COLO829 (cell line): ENCODE data around the gene ANKRD40CL.
"Not testable (repeated sequence)": the region's sequence is repeated elsewhere in the genome, so short reads cannot be mapped to it uniquely, and the experiment has no call there.

ENCODE experiments used
- DNase-seq: peaks from one replicate; pipeline ENCODE4 v3.0.0; 2012; ENCODE audit warnings: low spot score

ANKRD40CL gene

GRCh38 chr17:50767446-50767845 lies at the start of gene ANKRD40CL:
ANKRD40CL (minus strand) TSS chr17:50767518; CDS start chr17:50766913, 605 bp downstream.
- DNase-seq: no peak

GRCh38 chr17:50816271-50816670 lies 49.0 kb upstream of the ANKRD40CL start:
- DNase-seq: no peak

GRCh38 chr17:50815400-50815799 lies 48.1 kb upstream of the ANKRD40CL start:
- DNase-seq: no peak

GRCh38 chr17:50813583-50813982 lies 46.3 kb upstream of the ANKRD40CL start:
- DNase-seq: no peak

- no peak for DNase-seq
Measured at GRCh38 chr17:50808888-50809287, 41.6 kb upstream of the ANKRD40CL start.

GRCh38 chr17:50808413-50808812 lies 41.1 kb upstream of the ANKRD40CL start:
- no peak for DNase-seq

- no peak for DNase-seq
Measured at GRCh38 chr17:50807675-50808074, 40.4 kb upstream of the ANKRD40CL start.

- no peak for DNase-seq
Measured at GRCh38 chr17:50807009-50807408, 39.7 kb upstream of the ANKRD40CL start.

- DNase-seq: no peak
Measured at GRCh38 chr17:50806141-50806643, 38.9 kb upstream of the ANKRD40CL start.

- DNase-seq: no peak
Measured at GRCh38 chr17:50805486-50805885, 38.2 kb upstream of the ANKRD40CL start.

- DNase-seq: not testable (repeated sequence)
Measured at GRCh38 chr17:50804749-50805475, 37.6 kb upstream of the ANKRD40CL start.

GRCh38 chr17:50803676-50804075 lies 36.4 kb upstream of the ANKRD40CL start:
- no peak for DNase-seq

- no peak for DNase-seq
Measured at GRCh38 chr17:50802609-50803571, 35.6 kb upstream of the ANKRD40CL start.

GRCh38 chr17:50800196-50800700 lies 32.9 kb upstream of the ANKRD40CL start:
- no peak for DNase-seq

GRCh38 chr17:50799582-50799981 lies 32.3 kb upstream of the ANKRD40CL start:
- DNase-seq: no peak

GRCh38 chr17:50798424-50799288 lies 31.3 kb upstream of the ANKRD40CL start:
- DNase-seq: no peak

- no peak for DNase-seq
Measured at GRCh38 chr17:50797135-50797810, 30.0 kb upstream of the ANKRD40CL start.

GRCh38 chr17:50794361-50794760 lies 27.0 kb upstream of the ANKRD40CL start:
- DNase-seq: no peak

- no peak for DNase-seq
Measured at GRCh38 chr17:50793007-50793406, 25.7 kb upstream of the ANKRD40CL start.

GRCh38 chr17:50792132-50792531 lies 24.8 kb upstream of the ANKRD40CL start:
- no peak for DNase-seq

GRCh38 chr17:50790618-50791017 lies 23.3 kb upstream of the ANKRD40CL start:
- DNase-seq: no peak
